Femur (tissue), 1 donor: ENCODE measurements around the gene SLC18A3.

Experiments used
- DNase-seq: peaks from one replicate; pipeline ENCODE4 v3.0.0-alpha.2; 2017

Gene SLC18A3

GRCh38 chr10:49652421-49653272 is 42.5 kb downstream of the SLC18A3 start:
- no peak for DNase-seq

- DNase-seq, result no peak
Observed at GRCh38 chr10:49653273-49653929, 43.3 kb downstream of the SLC18A3 start.

- no peak for DNase-seq
Observed at GRCh38 chr10:49654036-49654693, 44.1 kb downstream of the SLC18A3 start.

- DNase-seq, result peak; percentile 42
Observed at GRCh38 chr10:49655099-49655498, 45.0 kb downstream of the SLC18A3 start.

- no peak for DNase-seq
Observed at GRCh38 chr10:49656845-49657493, 46.9 kb downstream of the SLC18A3 start.

- DNase-seq, result no peak
Observed at GRCh38 chr10:49657606-49658005, 47.5 kb downstream of the SLC18A3 start.

- DNase-seq, result no peak
Observed at GRCh38 chr10:49661140-49661856, 51.2 kb downstream of the SLC18A3 start.
